DMS53 treated with DMSO at 0.1 percent for 48 hours (cell line): ENCODE measurements around the gene TUBGCP6.
"Not testable (repeated sequence)": the region's sequence is repeated elsewhere in the genome, so short reads cannot be mapped to it uniquely, and the experiment has no call there.

Experiments
- DNase-seq: peaks from one replicate; lab custom pipeline; 2025; ENCODE audit not compliant: unreplicated experiment; lab: John Stamatoyannopoulos, UW

Gene TUBGCP6

GRCh38 chr22:50170453-50171318, 74.1 kb downstream of the TUBGCP6 start, which contains the start of gene PANX2:
Gene PANX2 (plus strand): TSS chr22:50170731. CDS start chr22:50170731, 0 bp downstream.
- DNase-seq: no peak

- no peak for DNase-seq
Observed at GRCh38 chr22:50169774-50170341, 75.0 kb downstream of the TUBGCP6 start.

- no peak for DNase-seq
Observed at GRCh38 chr22:50169181-50169759, 75.6 kb downstream of the TUBGCP6 start.

GRCh38 chr22:50168490-50169180, 76.2 kb downstream of the TUBGCP6 start:
- DNase-seq: not testable (repeated sequence)

GRCh38 chr22:50167689-50168489, 76.9 kb downstream of the TUBGCP6 start:
- DNase-seq: no peak
